OCI-LY7 (cell line): ENCODE data around the gene PRR7.

Source experiments
- CTCF ChIP-seq: fragments of 200-600 bp; sonication (generic); conservative IDR thresholded peaks from 2 replicates; pipeline ENCODE4 v1.5.1; 2014; ENCODE audit warnings: mild to moderate bottlenecking, antibody characterized with exemption, low read length, moderate library complexity, mixed read lengths
- EZH2phosphoT487 ChIP-seq: fragments of 200-600 bp; sonication (generic); IDR thresholded peaks from 2 replicates; pipeline ENCODE4 v1.6.1; 2018; ENCODE audit warnings: low read depth, borderline replicate concordance, mild to moderate bottlenecking, mixed run types, antibody characterized with exemption, low read length, moderate library complexity, mixed read lengths

- TF ChIP-seq CTCF (no peak), EZH2phosphoT487 (no peak)
Observed at GRCh38 chr5:177432839-177433657, 13.6 kb upstream of the PRR7 start.
